ENCODE measurements around the gene KIAA1755. TPM values are rescaled to one million over a fixed set of nuclear protein-coding genes. Genes with fewer than 3 reads are reported as not detected.

Gene KIAA1755
- total RNA-seq, 1 experiment from 2014 or later, result 0.22 TPM

DNA sequence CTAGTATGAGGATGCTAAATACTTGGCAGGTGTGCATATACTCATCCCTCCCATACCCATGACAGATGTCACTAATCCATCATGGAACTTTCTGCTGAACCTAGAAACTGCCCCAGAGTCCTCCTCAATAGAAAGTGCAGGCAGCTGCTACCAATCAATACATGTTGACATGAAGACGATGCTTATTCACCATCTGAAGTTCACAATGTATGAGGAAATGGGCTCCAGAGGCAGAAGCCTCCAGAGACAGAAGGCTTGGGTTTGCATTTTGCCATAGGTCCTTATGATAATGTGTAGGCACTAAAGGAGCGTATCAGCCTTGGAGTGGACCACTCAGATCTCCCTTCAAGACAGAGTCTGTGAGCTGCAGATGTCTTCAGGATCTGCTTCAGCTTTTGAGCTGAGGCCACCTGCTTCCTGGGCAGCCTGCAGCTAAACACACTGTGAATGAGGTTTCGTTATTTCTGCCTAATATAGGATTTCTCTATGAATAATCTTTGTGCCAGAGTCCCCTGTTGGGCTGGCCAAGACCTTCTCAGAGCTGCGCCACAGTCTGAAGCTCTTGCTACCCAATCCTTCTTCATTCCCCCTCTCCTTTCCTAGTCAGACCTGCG, 7.5 kb upstream of the KIAA1755 start:
- TF ChIP-seq, protein P1, sequence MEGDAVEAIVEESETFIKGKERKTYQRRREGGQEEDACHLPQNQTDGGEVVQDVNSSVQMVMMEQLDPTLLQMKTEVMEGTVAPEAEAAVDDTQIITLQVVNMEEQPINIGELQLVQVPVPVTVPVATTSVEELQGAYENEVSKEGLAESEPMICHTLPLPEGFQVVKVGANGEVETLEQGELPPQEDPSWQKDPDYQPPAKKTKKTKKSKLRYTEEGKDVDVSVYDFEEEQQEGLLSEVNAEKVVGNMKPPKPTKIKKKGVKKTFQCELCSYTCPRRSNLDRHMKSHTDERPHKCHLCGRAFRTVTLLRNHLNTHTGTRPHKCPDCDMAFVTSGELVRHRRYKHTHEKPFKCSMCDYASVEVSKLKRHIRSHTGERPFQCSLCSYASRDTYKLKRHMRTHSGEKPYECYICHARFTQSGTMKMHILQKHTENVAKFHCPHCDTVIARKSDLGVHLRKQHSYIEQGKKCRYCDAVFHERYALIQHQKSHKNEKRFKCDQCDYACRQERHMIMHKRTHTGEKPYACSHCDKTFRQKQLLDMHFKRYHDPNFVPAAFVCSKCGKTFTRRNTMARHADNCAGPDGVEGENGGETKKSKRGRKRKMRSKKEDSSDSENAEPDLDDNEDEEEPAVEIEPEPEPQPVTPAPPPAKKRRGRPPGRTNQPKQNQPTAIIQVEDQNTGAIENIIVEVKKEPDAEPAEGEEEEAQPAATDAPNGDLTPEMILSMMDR (conservative IDR thresholded peaks at IDR 0.05), result no peak
- TF ChIP-seq EZH2 (IDR thresholded peaks at IDR 0.05; ENCODE audit: low read depth), result no peak
- Histone ChIP-seq H3K36me3 (ENCODE audit: low read depth) (no peaks in the 10 kb centered on the region), H3K27me3 (ENCODE audit: insufficient read depth, low read depth) (peaks cover 10% of the 10 kb centered on the region; the same call in 1 of the 2 replicates), H4K20me1 (ENCODE audit: insufficient read depth) (no peaks in the 10 kb centered on the region), H3K79me2 (ENCODE audit: low read depth) (no peaks in the 10 kb centered on the region), H2AFZ (no peak overlapping the region), H3K4me2 (no peak overlapping the region), H3K4me1 (replicated peaks; ENCODE audit: insufficient read depth) (peaks cover 21% of the 10 kb centered on the region), H3K9me2 (ENCODE audit: insufficient read depth) (0 out of 2 replicates have a peak, but pooled peaks cover 6% of the 10 kb centered on the region), H3K9me3 (ENCODE audit: insufficient read depth, low read depth) (no peaks in the 10 kb centered on the region), H3F3A (ENCODE audit: insufficient read depth, low read depth) (no peaks in the 10 kb centered on the region), H3K4me3 (no peak overlapping the region), H3K27ac (no peak overlapping the region)
- POLR2A ChIA-PET (ENCODE audit: unreplicated experiment), result no interaction called here
- CTCF ChIA-PET, result no interaction called here
- no peak for DNase-seq
- no TSS peak for BruUV-seq (replicated peaks)
- intact Hi-C loops (cut with micrococcal nuclease; ENCODE audit: unreplicated experiment), result no loop called here

DNA sequence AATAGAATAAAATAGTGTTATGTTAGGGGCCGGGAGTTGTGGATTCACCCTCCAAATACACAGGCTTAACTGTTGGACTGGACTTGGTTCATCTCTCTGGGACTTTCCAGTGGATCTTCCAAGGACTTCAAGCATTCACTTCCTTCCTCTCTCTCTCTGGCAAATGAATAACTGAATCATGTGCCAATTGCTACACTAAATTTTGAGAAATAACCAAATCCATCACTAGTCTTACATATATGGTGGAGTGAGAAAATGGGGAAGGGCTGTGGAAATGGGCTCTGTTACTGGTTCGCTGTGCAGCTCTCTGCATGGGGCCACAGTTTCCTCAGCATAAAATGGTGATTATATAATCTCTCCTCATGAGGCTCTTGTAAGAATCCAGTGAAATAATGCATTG, 6.8 kb upstream of the KIAA1755 start:
- Histone ChIP-seq H3K27me3 (ENCODE audit: insufficient read depth, low read depth) (peaks cover 16% of the 10 kb centered on the region; the same call in 1 of the 2 replicates), H3K4me1 (replicated peaks; ENCODE audit: insufficient read depth) (peaks cover 16% of the 10 kb centered on the region), H4K20me1 (ENCODE audit: insufficient read depth) (no peaks in the 10 kb centered on the region), H3K36me3 (ENCODE audit: low read depth) (no peaks in the 10 kb centered on the region), H3K9me2 (ENCODE audit: insufficient read depth) (0 out of 2 replicates have a peak, but pooled peaks cover 6% of the 10 kb centered on the region), H3K9me3 (ENCODE audit: insufficient read depth, low read depth) (no peaks in the 10 kb centered on the region), H3K4me3 (no peak overlapping the region), H3K79me2 (ENCODE audit: low read depth) (no peaks in the 10 kb centered on the region), H3F3A (ENCODE audit: insufficient read depth, low read depth) (no peaks in the 10 kb centered on the region), H3K27ac (no peak overlapping the region), H3K4me2 (no peak overlapping the region), H2AFZ (no peak overlapping the region)
- POLR2A ChIA-PET (ENCODE audit: unreplicated experiment), result no interaction called here
- CTCF ChIA-PET, result no interaction called here
- no peak for TF ChIP-seq EZH2 (IDR thresholded peaks at IDR 0.05; ENCODE audit: low read depth)
- TF ChIP-seq, protein P1 (conservative IDR thresholded peaks at IDR 0.05), result no peak
- no peak for DNase-seq
- intact Hi-C loops (cut with micrococcal nuclease; ENCODE audit: unreplicated experiment), result no loop called here
- no TSS peak for BruUV-seq (replicated peaks)

- Histone ChIP-seq H3K79me2 (ENCODE audit: low read depth) (no peaks in the 10 kb centered on the region), H3K9me2 (ENCODE audit: insufficient read depth) (0 out of 2 replicates have a peak, but pooled peaks cover 6% of the 10 kb centered on the region), H3K4me3 (no peak overlapping the region), H3K4me1 (replicated peaks; ENCODE audit: insufficient read depth) (peaks cover 9% of the 10 kb centered on the region), H3K9me3 (ENCODE audit: insufficient read depth, low read depth) (no peaks in the 10 kb centered on the region), H3K4me2 (no peak overlapping the region), H3K36me3 (ENCODE audit: low read depth) (no peaks in the 10 kb centered on the region), H3K27ac (no peak overlapping the region), H3K27me3 (ENCODE audit: insufficient read depth, low read depth) (peaks cover 16% of the 10 kb centered on the region; the same call in 1 of the 2 replicates), H3F3A (ENCODE audit: insufficient read depth, low read depth) (no peaks in the 10 kb centered on the region), H4K20me1 (ENCODE audit: insufficient read depth) (no peaks in the 10 kb centered on the region), H2AFZ (no peak overlapping the region)
- no TSS peak for BruUV-seq (replicated peaks)
- CTCF ChIA-PET, result no interaction called here
- intact Hi-C loops (cut with micrococcal nuclease; ENCODE audit: unreplicated experiment), result no loop called here
- no peak for DNase-seq
- TF ChIP-seq, protein P1 (conservative IDR thresholded peaks at IDR 0.05), result no peak
- TF ChIP-seq EZH2 (IDR thresholded peaks at IDR 0.05; ENCODE audit: low read depth), result no peak
- POLR2A ChIA-PET (ENCODE audit: unreplicated experiment), result no interaction called here
These were observed 5.9 kb upstream of the KIAA1755 start for GRCh38 chr20:38266426-38266825.

Measured in PC-9 (cell line).